Trophoblast cell (in vitro differentiated cells and primary cell): ENCODE results near the gene CDX2.
"Not testable (repeated sequence)": the region's sequence is repeated elsewhere in the genome, so short reads cannot be mapped to it uniquely, and the experiment has no call there.

Source experiments
- DNase-seq, 2 donors: peaks; one replicate each; pipeline ENCODE4 v3.0.0-alpha.2; 2016
- H2AFZ ChIP-seq: 2 replicates; pipeline ENCODE4 v1.6.1; 2013; ENCODE audit warnings: low read length, moderate library complexity, mild to moderate bottlenecking; ENCODE audit not compliant: insufficient read depth, poor library complexity
- H2AK5ac ChIP-seq: 2 replicates; pipeline ENCODE4 v1.6.1; 2013; ENCODE audit warnings: mild to moderate bottlenecking, low read length
- H2BK120ac ChIP-seq: 2 replicates; pipeline ENCODE4 v1.6.1; 2013; ENCODE audit warnings: low read length, mild to moderate bottlenecking, moderate library complexity; ENCODE audit not compliant: insufficient read depth, poor library complexity
- H2BK12ac ChIP-seq: 2 replicates; pipeline ENCODE4 v1.6.1; 2013; ENCODE audit warnings: mild to moderate bottlenecking, low read length, moderate library complexity
- H2BK5ac ChIP-seq: 2 replicates; pipeline ENCODE4 v1.6.1; 2013; ENCODE audit warnings: low read length, low read depth, moderate library complexity, mild to moderate bottlenecking; ENCODE audit not compliant: poor library complexity
- H3K14ac ChIP-seq: 2 replicates; pipeline ENCODE4 v1.6.1; 2013; ENCODE audit warnings: mild to moderate bottlenecking, low read length
- H3K18ac ChIP-seq: 2 replicates; pipeline ENCODE4 v1.6.1; 2013; ENCODE audit warnings: mild to moderate bottlenecking, low read length
- H3K23ac ChIP-seq: 2 replicates; pipeline ENCODE4 v1.6.1; 2013; ENCODE audit warnings: low read length
- H3K27ac ChIP-seq: 2 replicates; pipeline ENCODE4 v1.5.1; 2013; ENCODE audit warnings: low read depth, mild to moderate bottlenecking, inconsistent platforms, low read length, moderate library complexity
- H3K27me3 ChIP-seq: 2 replicates; pipeline ENCODE4 v1.6.1; 2013; ENCODE audit warnings: inconsistent platforms, mild to moderate bottlenecking, low read length, moderate library complexity; ENCODE audit not compliant: insufficient read depth
- H3K36me3 ChIP-seq, 2 experiments: 1 replicate in 1 of 2; 2 replicates in 1 of 2; pipeline ENCODE4 v1.6.1; 2013; ENCODE audit warnings: low read length in 2 of 2, mild to moderate bottlenecking in 2 of 2, moderate library complexity in 1 of 2; ENCODE audit not compliant: insufficient read depth in 2 of 2, control insufficient read depth in 1 of 2
- H3K4ac ChIP-seq: 2 replicates; pipeline ENCODE4 v1.6.1; 2013; ENCODE audit warnings: low read depth, mild to moderate bottlenecking, low read length, moderate library complexity
- H3K4me1 ChIP-seq, 2 experiments: 1 replicate in 1 of 2; 2 replicates in 1 of 2; pipeline ENCODE4 v1.6.1; 2013; ENCODE audit warnings: low read length in 2 of 2, mild to moderate bottlenecking in 2 of 2, moderate library complexity in 1 of 2; ENCODE audit not compliant: insufficient read depth in 2 of 2, control insufficient read depth in 1 of 2
- H3K4me2 ChIP-seq: 2 replicates; pipeline ENCODE4 v1.6.1; 2013; ENCODE audit warnings: inconsistent platforms, mild to moderate bottlenecking, low read length, moderate library complexity
- H3K4me3 ChIP-seq: 2 replicates; pipeline ENCODE4 v1.5.1; 2013; ENCODE audit warnings: mild to moderate bottlenecking, low read depth, low read length, inconsistent platforms
- H3K79me1 ChIP-seq: one replicate; pipeline ENCODE4 v1.6.1; 2013; ENCODE audit warnings: low read length
- H3K79me2 ChIP-seq: 2 replicates; pipeline ENCODE4 v1.6.1; 2013; ENCODE audit warnings: low read length, mild to moderate bottlenecking; ENCODE audit not compliant: control insufficient read depth, insufficient read depth, poor library complexity
- H3K9ac ChIP-seq: 2 replicates; pipeline ENCODE4 v1.6.1; 2013; ENCODE audit warnings: mild to moderate bottlenecking, low read length
- H3K9me3 ChIP-seq: 2 replicates; pipeline ENCODE4 v1.6.1; 2013; ENCODE audit warnings: low read depth, mild to moderate bottlenecking, control low read depth, inconsistent platforms, low read length; ENCODE audit not compliant: insufficient read depth
- H4K12ac ChIP-seq: 2 replicates; pipeline ENCODE4 v1.6.1; 2013; ENCODE audit warnings: low read depth, mild to moderate bottlenecking, low read length, moderate library complexity
- H4K8ac ChIP-seq: 2 replicates; pipeline ENCODE4 v1.6.1; 2013; ENCODE audit warnings: low read depth, mild to moderate bottlenecking, low read length, moderate library complexity
- H4K91ac ChIP-seq: one replicate; pipeline ENCODE4 v1.6.1; 2013; ENCODE audit warnings: low read depth, mild to moderate bottlenecking, low read length, moderate library complexity
- WGBS: extraction: QIAGEN DNeasy Blood & Tissue Kit; methylation state at CpG from one replicate; pipeline ENCODE4 v1.1.7; 2013; ENCODE audit warnings: missing lambda C conversion rate; ENCODE audit not compliant: insufficient read length, insufficient coverage; ENCODE audit errors: extremely low coverage; 5-methylcytosine and 5-hydroxymethylcytosine counted together

The CDX2 gene

GRCh38 chr13:27965343-27965739, 3.8 kb downstream of the CDX2 start:
- no peak overlapping the region for H3K9ac ChIP-seq
- H4K91ac ChIP-seq = no peak overlapping the region
- no peak overlapping the region for H2AFZ ChIP-seq
- H3K4me1 ChIP-seq = peaks cover 48 to 52% of the 10 kb centered on the region in 2 experiments
- H2AK5ac ChIP-seq = no peak overlapping the region
- H4K12ac ChIP-seq = no peak overlapping the region
- H3K4me3 ChIP-seq = no peak overlapping the region
- H3K27me3 ChIP-seq = peaks cover 42% of the 10 kb centered on the region
- H2BK12ac ChIP-seq = no peak overlapping the region
- H3K14ac ChIP-seq = no peak overlapping the region
- no peaks in the 10 kb centered on the region for H3K79me2 ChIP-seq
- no peak overlapping the region for H2BK120ac ChIP-seq
- no peak for DNase-seq
- peaks cover 6% of the 10 kb centered on the region for H3K79me1 ChIP-seq
- no CpG with 5 or more reads among the region's 7 CpGs for WGBS
- H3K36me3 ChIP-seq = peaks cover 0 to 2% of the 10 kb centered on the region in 2 experiments
- H3K4me2 ChIP-seq = no peak overlapping the region
- H3K9me3 ChIP-seq = peaks cover 3% of the 10 kb centered on the region
- no peak overlapping the region for H3K4ac ChIP-seq
- H4K8ac ChIP-seq = no peak overlapping the region
- H3K18ac ChIP-seq = no peak overlapping the region
- H2BK5ac ChIP-seq = no peak overlapping the region
- H3K27ac ChIP-seq = no peak overlapping the region
- no peak overlapping the region for H3K23ac ChIP-seq

GRCh38 chr13:27964741-27965323, 4.3 kb downstream of the CDX2 start:
- Histone ChIP-seq H3K27me3 (peaks cover 41% of the 10 kb centered on the region), H3K79me2 (no peaks in the 10 kb centered on the region), H3K79me1 (peaks cover 6% of the 10 kb centered on the region), H4K91ac (no peak overlapping the region), H3K4me1 (peaks cover 48 to 50% of the 10 kb centered on the region in 2 experiments), H2BK5ac (no peak overlapping the region), H3K14ac (no peak overlapping the region), H4K8ac (no peak overlapping the region), H2AK5ac (no peak overlapping the region), H4K12ac (no peak overlapping the region), H3K4me3 (no peak overlapping the region), H2AFZ (no peak overlapping the region), H2BK12ac (no peak overlapping the region), H3K4me2 (no peak overlapping the region), H2BK120ac (no peak overlapping the region), H3K23ac (no peak overlapping the region), H3K36me3 (peaks cover 0 to 2% of the 10 kb centered on the region in 2 experiments), H3K9me3 (peaks cover 3% of the 10 kb centered on the region), H3K9ac (no peak overlapping the region), H3K27ac (no peak overlapping the region), H3K4ac (no peak overlapping the region), H3K18ac (no peak overlapping the region)
- DNase-seq = no peak
- WGBS = no CpG with 5 or more reads among the region's 15 CpGs

- not testable (repeated sequence) for H2BK120ac ChIP-seq, H3K4me2 ChIP-seq, H3K79me2 ChIP-seq, H3K9me3 ChIP-seq, H3K4ac ChIP-seq, H2BK12ac ChIP-seq, H2BK5ac ChIP-seq, H4K8ac ChIP-seq, H3K18ac ChIP-seq, H3K79me1 ChIP-seq, H3K4me3 ChIP-seq, H4K91ac ChIP-seq, H4K12ac ChIP-seq, H3K23ac ChIP-seq, H3K14ac ChIP-seq, DNase-seq, H2AFZ ChIP-seq, H3K36me3 ChIP-seq, H3K27ac ChIP-seq, H2AK5ac ChIP-seq, H3K9ac ChIP-seq
- no CpG with 5 or more reads among the region's 13 CpGs for WGBS
- Histone ChIP-seq H3K4me1 (peaks cover 48 to 50% of the 10 kb centered on the region in 2 experiments), H3K27me3 (peaks cover 39% of the 10 kb centered on the region)
These were observed 4.9 kb downstream of the CDX2 start for GRCh38 chr13:27964206-27964605.

- Histone ChIP-seq H3K9me3 (no peaks in the 10 kb centered on the region), H3K4me1 (peaks cover 43 to 46% of the 10 kb centered on the region in 2 experiments), H2BK12ac (no peak overlapping the region), H3K27me3 (peaks cover 36% of the 10 kb centered on the region), H4K8ac (no peak overlapping the region), H2BK120ac (no peak overlapping the region), H3K27ac (no peak overlapping the region), H3K14ac (no peak overlapping the region), H3K4ac (no peak overlapping the region), H3K79me1 (peaks cover 5% of the 10 kb centered on the region), H4K91ac (no peak overlapping the region), H2AK5ac (no peak overlapping the region), H3K18ac (no peak overlapping the region), H3K4me3 (no peak overlapping the region), H3K79me2 (no peaks in the 10 kb centered on the region), H2BK5ac (no peak overlapping the region), H3K9ac (no peak overlapping the region), H4K12ac (no peak overlapping the region), H3K23ac (no peak overlapping the region), H3K36me3 (peaks cover 0 to 2% of the 10 kb centered on the region in 2 experiments), H3K4me2 (no peak overlapping the region), H2AFZ (no peak overlapping the region)
- no CpG with 5 or more reads among the region's 3 CpGs for WGBS
- no peak for DNase-seq
These were observed 5.6 kb downstream of the CDX2 start for GRCh38 chr13:27963491-27963890.
